HG03521 (cell line): Measurements from ENCODE around the gene GPC6.

Source experiments
- ATAC-seq: cut with Tn5 transposase; IDR thresholded peaks from one replicate; pipeline ENCODE4 v1.9.1; 2021; ENCODE audit warnings: mild to moderate bottlenecking, moderate library complexity; ENCODE audit not compliant: unreplicated experiment

The GPC6 gene

GRCh38 chr13:94308832-94309231, 1082.2 kb downstream of the GPC6 start:
- ATAC-seq, result no peak

- no peak for ATAC-seq
Observed at GRCh38 chr13:94309576-94309975, 1083.0 kb downstream of the GPC6 start.

GRCh38 chr13:94309997-94310855, 1083.6 kb downstream of the GPC6 start:
- no peak for ATAC-seq

- ATAC-seq, result no peak
Observed at GRCh38 chr13:94311893-94312292, 1085.3 kb downstream of the GPC6 start.

GRCh38 chr13:94312511-94313216, 1086.1 kb downstream of the GPC6 start:
- peak; percentile 74 for ATAC-seq

- no peak for ATAC-seq
Observed at GRCh38 chr13:94313321-94313910, 1086.8 kb downstream of the GPC6 start.

GRCh38 chr13:94313926-94314325, 1087.3 kb downstream of the GPC6 start:
- ATAC-seq, result no peak

GRCh38 chr13:94315188-94315587, 1088.6 kb downstream of the GPC6 start:
- ATAC-seq, result no peak

- no peak for ATAC-seq
Observed at GRCh38 chr13:94317063-94317491, 1090.5 kb downstream of the GPC6 start.

GRCh38 chr13:94318418-94318817, 1091.8 kb downstream of the GPC6 start:
- no peak for ATAC-seq

GRCh38 chr13:94319501-94319900, 1092.9 kb downstream of the GPC6 start:
- ATAC-seq, result no peak

- ATAC-seq, result no peak
Observed at GRCh38 chr13:94322925-94323763, 1096.5 kb downstream of the GPC6 start.

GRCh38 chr13:94323764-94324758, 1097.5 kb downstream of the GPC6 start:
- no peak for ATAC-seq

- no peak for ATAC-seq
Observed at GRCh38 chr13:94324767-94325540, 1098.3 kb downstream of the GPC6 start.

- no peak for ATAC-seq
Observed at GRCh38 chr13:94325650-94326049, 1099.0 kb downstream of the GPC6 start.

- ATAC-seq, result peak; percentile 89
Observed at GRCh38 chr13:94327318-94327717, 1100.7 kb downstream of the GPC6 start.

- no peak for ATAC-seq
Observed at GRCh38 chr13:94328381-94329041, 1101.9 kb downstream of the GPC6 start.

- no peak for ATAC-seq
Observed at GRCh38 chr13:94329277-94329676, 1102.7 kb downstream of the GPC6 start.
